ENCODE data around the gene LRRC9. TPM values are rescaled to one million over a fixed set of nuclear protein-coding genes. Genes with fewer than 3 reads are reported as not detected.

The LRRC9 gene
- total RNA-seq, 1 experiment from 2014 or later: 0.77 TPM

DNA sequence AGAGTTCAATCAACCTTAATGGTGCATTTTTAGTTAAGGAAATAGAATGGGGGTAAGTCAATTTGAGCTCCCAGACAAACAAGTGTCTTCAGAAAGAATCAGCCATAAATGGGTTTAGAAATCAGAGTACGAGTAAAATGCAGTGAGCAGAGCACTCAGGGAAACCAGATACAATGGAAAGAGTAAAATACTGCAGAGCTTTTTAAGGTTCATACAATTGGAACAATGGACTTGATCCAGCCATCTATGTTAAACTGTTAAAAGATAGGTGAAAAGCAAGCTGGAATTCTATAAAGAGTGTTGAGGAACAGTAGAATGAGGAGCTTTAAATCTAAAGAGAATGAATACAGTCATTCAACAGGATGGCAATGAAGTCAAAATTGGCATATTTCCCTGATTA is 147.9 kb downstream of the LRRC9 start:
- no peak overlapping the region for H2BK12ac ChIP-seq (ENCODE audit: insufficient read length, low read depth, low read length)
- no peak overlapping the region for H2AFZ ChIP-seq (ENCODE audit: low read length)
- no peak overlapping the region for H3T11ph ChIP-seq (ENCODE audit: low read length)
- H3K4me3 Mint-ChIP-seq: no peak overlapping the region
- H3K27ac Mint-ChIP-seq: no peak overlapping the region
- no peaks in the 10 kb centered on the region for H3K4me1 Mint-ChIP-seq
- H3K23ac ChIP-seq (ENCODE audit: insufficient read length, low read depth, low read length): no peak overlapping the region
- no peaks in the 10 kb centered on the region for H4K20me1 ChIP-seq (ENCODE audit: control insufficient read depth, insufficient read depth, insufficient read length)
- H2BK5ac ChIP-seq (ENCODE audit: insufficient read length, low read length): no peak overlapping the region
- no peaks in the 10 kb centered on the region for H3K9me3 Mint-ChIP-seq
- no peaks in the 10 kb centered on the region for H3K23me2 ChIP-seq (ENCODE audit: insufficient read length, low read depth, low read length, poor library complexity, severe bottlenecking)
- no peaks in the 10 kb centered on the region for H3K27me3 Mint-ChIP-seq (ENCODE audit: low read depth)
- H2BK15ac ChIP-seq (ENCODE audit: low read depth, low read length): no peak overlapping the region
- H3K27me3 ChIP-seq (ENCODE audit: insufficient read depth, low read length): no peaks in the 10 kb centered on the region
- no CpG with 5 or more reads among the region's 1 CpG for WGBS (ENCODE audit: extremely low coverage, insufficient read length, low lambda C conversion rate)
- H4K91ac ChIP-seq (ENCODE audit: insufficient read length, low read depth, low read length): no peak overlapping the region
- H3K4ac ChIP-seq (ENCODE audit: low read depth, low read length): no peak overlapping the region
- no peak overlapping the region for H3K9ac ChIP-seq (ENCODE audit: extremely low read depth, insufficient read length, low read length)
- no peaks in the 10 kb centered on the region for H3K36me3 Mint-ChIP-seq (ENCODE audit: insufficient read depth in 1 of 3, low read depth in 3 of 3)
- no peak overlapping the region for H2BK20ac ChIP-seq (ENCODE audit: low read depth, low read length, poor library complexity, severe bottlenecking)
- TF ChIP-seq, protein P1, sequence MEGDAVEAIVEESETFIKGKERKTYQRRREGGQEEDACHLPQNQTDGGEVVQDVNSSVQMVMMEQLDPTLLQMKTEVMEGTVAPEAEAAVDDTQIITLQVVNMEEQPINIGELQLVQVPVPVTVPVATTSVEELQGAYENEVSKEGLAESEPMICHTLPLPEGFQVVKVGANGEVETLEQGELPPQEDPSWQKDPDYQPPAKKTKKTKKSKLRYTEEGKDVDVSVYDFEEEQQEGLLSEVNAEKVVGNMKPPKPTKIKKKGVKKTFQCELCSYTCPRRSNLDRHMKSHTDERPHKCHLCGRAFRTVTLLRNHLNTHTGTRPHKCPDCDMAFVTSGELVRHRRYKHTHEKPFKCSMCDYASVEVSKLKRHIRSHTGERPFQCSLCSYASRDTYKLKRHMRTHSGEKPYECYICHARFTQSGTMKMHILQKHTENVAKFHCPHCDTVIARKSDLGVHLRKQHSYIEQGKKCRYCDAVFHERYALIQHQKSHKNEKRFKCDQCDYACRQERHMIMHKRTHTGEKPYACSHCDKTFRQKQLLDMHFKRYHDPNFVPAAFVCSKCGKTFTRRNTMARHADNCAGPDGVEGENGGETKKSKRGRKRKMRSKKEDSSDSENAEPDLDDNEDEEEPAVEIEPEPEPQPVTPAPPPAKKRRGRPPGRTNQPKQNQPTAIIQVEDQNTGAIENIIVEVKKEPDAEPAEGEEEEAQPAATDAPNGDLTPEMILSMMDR (conservative IDR thresholded peaks at IDR 0.05): no peak
- H3K4me1 ChIP-seq (ENCODE audit: insufficient read depth, low read length): no peaks in the 10 kb centered on the region
- no peak overlapping the region for H3K18ac ChIP-seq (ENCODE audit: insufficient read length, low read depth, low read length)
- H3K4me2 ChIP-seq (ENCODE audit: insufficient read depth, insufficient read length, low read length): no peak overlapping the region
- no peaks in the 10 kb centered on the region for H3K79me2 ChIP-seq (ENCODE audit: insufficient read depth, low read length)
- no peak overlapping the region for H3K14ac ChIP-seq (ENCODE audit: insufficient read depth, low read length)
- H4K5ac ChIP-seq (ENCODE audit: insufficient read length, low read depth, low read length): no peak overlapping the region
- DNase-seq: no peak
- no peaks in the 10 kb centered on the region for H3K79me1 ChIP-seq (ENCODE audit: insufficient read depth, low read depth, low read length, poor library complexity, severe bottlenecking)
- H2BK120ac ChIP-seq (ENCODE audit: low read depth, low read length, poor library complexity, severe bottlenecking): no peak overlapping the region
- H3K56ac ChIP-seq (ENCODE audit: insufficient read length, low read depth, low read length): no peak overlapping the region
- H3K27ac ChIP-seq (ENCODE audit: insufficient read length, low read depth, low read length): no peak overlapping the region
- no peak overlapping the region for H2AK5ac ChIP-seq (ENCODE audit: insufficient read length, low read length)
- no peaks in the 10 kb centered on the region for H3K9me3 ChIP-seq (ENCODE audit: control insufficient read depth, low read depth, low read length)
- H4K8ac ChIP-seq (replicated peaks; ENCODE audit: insufficient read length, low read depth, low read length): no peak overlapping the region
